VCaP (cell line): ENCODE measurements around the gene ASCL1.

ENCODE experiments used
- H3K27ac ChIP-seq: fragments of 450-650 bp; 2 replicates; pipeline ENCODE4 v1.5.1; 2017
- TF ChIP-seq, protein P1 (sequence below): fragments of 450-650 bp; conservative IDR thresholded peaks from 2 replicates; pipeline ENCODE4 v1.5.1; 2017; ENCODE audit warnings: mild to moderate bottlenecking, moderate library complexity

The ASCL1 gene

DNA sequence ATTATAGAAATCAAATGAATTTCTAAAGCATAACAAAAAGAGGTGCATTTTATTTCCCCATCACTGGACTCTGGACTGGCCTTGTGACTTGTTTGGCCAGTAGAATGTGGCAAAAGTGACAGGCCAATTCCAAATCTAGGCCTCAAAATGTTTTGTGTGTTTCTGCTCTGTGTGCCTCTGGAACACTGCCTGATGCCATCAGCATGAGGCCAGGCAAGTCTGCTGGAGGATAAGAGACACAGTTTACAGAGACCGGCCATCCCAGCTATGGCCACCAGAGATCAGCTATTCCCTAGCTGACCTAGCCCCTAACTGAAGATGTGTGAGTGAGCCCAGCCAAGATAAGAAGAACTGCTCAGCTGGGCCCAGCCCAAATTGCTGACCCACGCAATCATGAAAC is 32.9 kb downstream of the ASCL1 start:
- H3K27ac ChIP-seq: no peak overlapping the region
- TF ChIP-seq, protein P1, sequence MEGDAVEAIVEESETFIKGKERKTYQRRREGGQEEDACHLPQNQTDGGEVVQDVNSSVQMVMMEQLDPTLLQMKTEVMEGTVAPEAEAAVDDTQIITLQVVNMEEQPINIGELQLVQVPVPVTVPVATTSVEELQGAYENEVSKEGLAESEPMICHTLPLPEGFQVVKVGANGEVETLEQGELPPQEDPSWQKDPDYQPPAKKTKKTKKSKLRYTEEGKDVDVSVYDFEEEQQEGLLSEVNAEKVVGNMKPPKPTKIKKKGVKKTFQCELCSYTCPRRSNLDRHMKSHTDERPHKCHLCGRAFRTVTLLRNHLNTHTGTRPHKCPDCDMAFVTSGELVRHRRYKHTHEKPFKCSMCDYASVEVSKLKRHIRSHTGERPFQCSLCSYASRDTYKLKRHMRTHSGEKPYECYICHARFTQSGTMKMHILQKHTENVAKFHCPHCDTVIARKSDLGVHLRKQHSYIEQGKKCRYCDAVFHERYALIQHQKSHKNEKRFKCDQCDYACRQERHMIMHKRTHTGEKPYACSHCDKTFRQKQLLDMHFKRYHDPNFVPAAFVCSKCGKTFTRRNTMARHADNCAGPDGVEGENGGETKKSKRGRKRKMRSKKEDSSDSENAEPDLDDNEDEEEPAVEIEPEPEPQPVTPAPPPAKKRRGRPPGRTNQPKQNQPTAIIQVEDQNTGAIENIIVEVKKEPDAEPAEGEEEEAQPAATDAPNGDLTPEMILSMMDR: peak; percentile 38

DNA sequence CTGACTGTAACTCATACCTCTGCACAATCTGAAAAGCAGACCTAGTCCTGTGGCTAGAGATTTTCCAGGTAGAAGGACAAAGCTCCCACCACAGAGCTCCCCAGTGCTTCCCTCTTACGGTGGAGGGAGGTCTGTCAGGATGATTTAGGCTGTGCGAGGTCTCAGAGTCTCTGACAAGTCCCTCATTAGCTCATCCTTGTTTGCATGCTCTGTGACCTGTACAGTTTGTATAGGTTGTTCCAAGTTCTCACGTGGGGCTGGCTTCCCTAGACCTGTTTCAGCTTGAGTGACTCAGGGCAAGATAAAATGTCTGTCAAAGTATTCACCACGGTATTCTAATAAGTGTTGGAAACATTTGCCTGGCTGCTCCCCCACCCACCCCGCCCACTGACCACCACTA is 34.8 kb downstream of the ASCL1 start:
- no peak overlapping the region for H3K27ac ChIP-seq
- TF ChIP-seq, protein P1: 0 out of 2 replicates have a peak, but pooled peaks have one; percentile 23

GRCh38 chr12:102992720-102993119 is 35.2 kb downstream of the ASCL1 start:
- no peak overlapping the region for H3K27ac ChIP-seq
- TF ChIP-seq, protein P1: no peak

DNA sequence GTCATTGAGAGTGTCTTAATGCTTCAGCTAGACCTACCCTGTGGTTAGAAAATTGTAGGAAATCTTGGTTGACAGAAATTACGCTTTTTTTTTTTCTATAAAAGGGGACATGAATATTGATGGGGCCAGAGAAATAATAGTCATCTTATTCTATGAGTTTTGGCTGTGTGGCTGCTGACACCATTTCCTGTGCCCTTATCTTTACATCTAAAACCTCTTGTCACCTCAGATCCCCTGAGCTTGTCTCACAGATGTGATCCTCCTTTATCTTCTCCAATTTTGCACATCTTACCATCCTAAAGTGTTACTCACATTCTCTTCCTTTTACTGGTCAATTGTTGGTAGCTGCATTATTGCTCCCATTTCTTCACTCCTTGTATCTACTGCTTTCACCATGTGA is 36.1 kb downstream of the ASCL1 start:
- TF ChIP-seq, protein P1: no peak
- H3K27ac ChIP-seq: no peak overlapping the region

DNA sequence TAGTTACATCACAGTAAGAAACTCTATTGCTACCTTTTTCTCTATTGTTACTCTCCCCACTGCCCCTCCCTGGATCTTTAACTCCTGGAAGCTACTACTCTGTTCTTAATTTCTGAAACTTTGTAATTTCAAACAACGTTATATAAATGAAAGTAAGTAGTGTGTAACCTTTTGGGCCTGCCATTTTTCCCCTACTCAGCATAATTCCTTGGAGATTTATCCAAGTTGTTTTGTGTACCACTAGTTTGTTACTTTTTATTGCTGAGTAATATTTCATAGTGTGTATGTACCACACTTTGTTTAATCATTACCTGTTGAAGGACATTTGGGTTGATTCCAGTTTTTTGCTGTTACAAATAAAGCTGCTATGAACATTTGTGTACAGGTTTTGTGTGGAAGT is 37.9 kb downstream of the ASCL1 start:
- TF ChIP-seq, protein P1: no peak
- no peak overlapping the region for H3K27ac ChIP-seq
